ENCODE results near the gene PHTF1. TPM values are rescaled to one million over a fixed set of nuclear protein-coding genes. Genes with fewer than 3 reads are reported as not detected.

The PHTF1 gene
- total RNA-seq, 1 donor from 2014 or later, result 27.1 TPM

- no peak for DNase-seq (ENCODE audit: extremely low spot score, unreplicated experiment)
- Mint-ChIP-seq H3K4me1 (ENCODE audit: unreplicated experiment) (peaks cover 13% of the 10 kb centered on the region), H3K36me3 (peaks cover 29% of the 10 kb centered on the region), H3K9me3 (no peaks in the 10 kb centered on the region), H3K27ac (no peak overlapping the region), H3K4me3 (no peak overlapping the region), H3K27me3 (no peaks in the 10 kb centered on the region)
- no peak for TF ChIP-seq CTCF (conservative IDR thresholded peaks at IDR 0.05)
Measured at GRCh38 chr1:113686891-113687618, 72.2 kb downstream of the PHTF1 start.

GRCh38 chr1:113684153-113684541 lies 75.1 kb downstream of the PHTF1 start:
- Mint-ChIP-seq H3K4me3 (no peak overlapping the region), H3K36me3 (peaks cover 7% of the 10 kb centered on the region), H3K9me3 (no peaks in the 10 kb centered on the region), H3K27ac (peak overlapping the region; percentile 46), H3K27me3 (no peaks in the 10 kb centered on the region), H3K4me1 (ENCODE audit: unreplicated experiment) (peaks cover 13% of the 10 kb centered on the region)
- no peak for DNase-seq (ENCODE audit: extremely low spot score, unreplicated experiment)
- TF ChIP-seq CTCF (conservative IDR thresholded peaks at IDR 0.05), result no peak

GRCh38 chr1:113683384-113684152 lies 75.7 kb downstream of the PHTF1 start:
- H3K4me1 Mint-ChIP-seq (ENCODE audit: unreplicated experiment), result peaks cover 13% of the 10 kb centered on the region
- H3K4me3 Mint-ChIP-seq, result no peak overlapping the region
- no peak for DNase-seq (ENCODE audit: extremely low spot score, unreplicated experiment)
- no peak overlapping the region for H3K27ac Mint-ChIP-seq
- no peak for TF ChIP-seq CTCF (conservative IDR thresholded peaks at IDR 0.05)
- H3K36me3 Mint-ChIP-seq, result peaks cover 6% of the 10 kb centered on the region
- H3K27me3 Mint-ChIP-seq, result no peaks in the 10 kb centered on the region
- H3K9me3 Mint-ChIP-seq, result no peaks in the 10 kb centered on the region

- Mint-ChIP-seq H3K4me1 (ENCODE audit: unreplicated experiment) (peaks cover 19% of the 10 kb centered on the region), H3K4me3 (no peak overlapping the region), H3K36me3 (peaks cover 6% of the 10 kb centered on the region), H3K27ac (no peak overlapping the region), H3K9me3 (no peaks in the 10 kb centered on the region), H3K27me3 (no peaks in the 10 kb centered on the region)
- no peak for TF ChIP-seq CTCF (conservative IDR thresholded peaks at IDR 0.05)
- no peak for DNase-seq (ENCODE audit: extremely low spot score, unreplicated experiment)
Measured at GRCh38 chr1:113681596-113682337, 77.5 kb downstream of the PHTF1 start.

- no peak overlapping the region for H3K27ac Mint-ChIP-seq
- no peak for TF ChIP-seq CTCF (conservative IDR thresholded peaks at IDR 0.05)
- H3K4me3 Mint-ChIP-seq, result no peak overlapping the region
- H3K4me1 Mint-ChIP-seq (ENCODE audit: unreplicated experiment), result peaks cover 10% of the 10 kb centered on the region
- DNase-seq (ENCODE audit: extremely low spot score, unreplicated experiment), result no peak
- H3K36me3 Mint-ChIP-seq, result peaks cover 3% of the 10 kb centered on the region
- H3K9me3 Mint-ChIP-seq, result no peaks in the 10 kb centered on the region
- no peaks in the 10 kb centered on the region for H3K27me3 Mint-ChIP-seq
Measured at GRCh38 chr1:113678159-113678469, 81.2 kb downstream of the PHTF1 start.

Measured in type B pancreatic cell (in vitro differentiated cells).